ENCODE data around the gene HLA-C. TPM values are rescaled to one million over a fixed set of nuclear protein-coding genes. Genes with fewer than 3 reads are reported as not detected.

Gene HLA-C
- total RNA-seq, 2 experiments from 2014 or later, result 833 to 860 TPM

DNA sequence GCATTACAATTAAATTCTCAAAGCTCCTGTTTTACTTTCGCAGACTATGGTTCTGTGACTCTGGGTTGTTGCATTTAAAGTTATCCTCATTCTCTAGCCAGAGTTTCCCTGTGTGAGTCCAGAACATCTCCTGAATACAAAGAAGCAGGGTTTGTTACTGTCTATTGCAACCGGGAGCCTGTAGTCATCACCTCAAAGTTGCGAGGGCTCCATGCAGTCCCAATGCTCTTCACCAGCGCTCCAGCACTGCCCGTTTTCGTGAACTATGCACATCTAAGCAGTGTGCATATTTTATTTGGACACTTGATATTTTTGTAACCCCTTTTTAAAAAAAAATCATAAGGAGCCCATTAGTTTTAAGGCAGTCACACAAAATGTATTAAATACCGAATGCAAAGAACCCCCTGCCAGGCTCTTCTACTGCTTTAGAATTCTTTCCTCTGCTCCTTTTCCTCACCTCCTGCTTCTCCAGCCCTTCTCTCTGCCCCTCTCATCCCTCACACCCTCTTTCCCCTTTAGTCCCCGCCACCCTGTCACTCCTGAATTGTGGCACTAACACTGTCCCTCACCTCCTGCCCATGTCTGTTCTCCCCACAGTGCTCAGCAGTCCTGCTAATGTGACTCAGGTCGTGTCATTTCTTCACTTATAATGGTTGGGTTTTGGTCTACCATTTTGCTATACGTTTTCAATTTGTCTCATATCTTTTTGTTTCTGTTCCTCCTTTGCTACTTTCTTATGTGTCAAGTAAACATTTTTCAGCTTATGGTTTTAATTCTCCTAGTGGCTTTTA, 1.1 kb upstream of the HLA-C start:
- TF ChIP-seq, protein P1, sequence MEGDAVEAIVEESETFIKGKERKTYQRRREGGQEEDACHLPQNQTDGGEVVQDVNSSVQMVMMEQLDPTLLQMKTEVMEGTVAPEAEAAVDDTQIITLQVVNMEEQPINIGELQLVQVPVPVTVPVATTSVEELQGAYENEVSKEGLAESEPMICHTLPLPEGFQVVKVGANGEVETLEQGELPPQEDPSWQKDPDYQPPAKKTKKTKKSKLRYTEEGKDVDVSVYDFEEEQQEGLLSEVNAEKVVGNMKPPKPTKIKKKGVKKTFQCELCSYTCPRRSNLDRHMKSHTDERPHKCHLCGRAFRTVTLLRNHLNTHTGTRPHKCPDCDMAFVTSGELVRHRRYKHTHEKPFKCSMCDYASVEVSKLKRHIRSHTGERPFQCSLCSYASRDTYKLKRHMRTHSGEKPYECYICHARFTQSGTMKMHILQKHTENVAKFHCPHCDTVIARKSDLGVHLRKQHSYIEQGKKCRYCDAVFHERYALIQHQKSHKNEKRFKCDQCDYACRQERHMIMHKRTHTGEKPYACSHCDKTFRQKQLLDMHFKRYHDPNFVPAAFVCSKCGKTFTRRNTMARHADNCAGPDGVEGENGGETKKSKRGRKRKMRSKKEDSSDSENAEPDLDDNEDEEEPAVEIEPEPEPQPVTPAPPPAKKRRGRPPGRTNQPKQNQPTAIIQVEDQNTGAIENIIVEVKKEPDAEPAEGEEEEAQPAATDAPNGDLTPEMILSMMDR (IDR thresholded peaks at IDR 0.05), result no peak
- peaks cover 36% of the 10 kb centered on the region for H3K36me3 Mint-ChIP-seq (ENCODE audit: low read depth)
- no peaks in the 10 kb centered on the region for H3K9me3 Mint-ChIP-seq
- no peaks in the 10 kb centered on the region for H3K27me3 Mint-ChIP-seq
- ChIA-PET POLR2A (interaction anchor here (0.6 to 2.0 kb wide), 11 partner anchors 19 to 94 kb away, joined by 3 to 17 read pairs (median 4); no protein-coding TSS in a partner anchor), CTCF (interaction anchor here (0.6 to 2.0 kb wide), 7 partner anchors 75 to 790 kb away, joined by 3 to 7 read pairs (median 3); no protein-coding TSS in a partner anchor)
- intact Hi-C loops (cut with micrococcal nuclease), result loop anchor here (5.0 kb wide), 1 partner anchor 76 kb away; no protein-coding TSS in a partner anchor
- DNase-seq, result peak; percentile 47
- H3K4me1 Mint-ChIP-seq (ENCODE audit: low read depth), result peaks cover 33% of the 10 kb centered on the region
- ATAC-seq, result peak; percentile 29
- peak overlapping the region; percentile 99 for H3K27ac Mint-ChIP-seq
- peak overlapping the region; percentile 90 for H3K4me3 Mint-ChIP-seq

DNA sequence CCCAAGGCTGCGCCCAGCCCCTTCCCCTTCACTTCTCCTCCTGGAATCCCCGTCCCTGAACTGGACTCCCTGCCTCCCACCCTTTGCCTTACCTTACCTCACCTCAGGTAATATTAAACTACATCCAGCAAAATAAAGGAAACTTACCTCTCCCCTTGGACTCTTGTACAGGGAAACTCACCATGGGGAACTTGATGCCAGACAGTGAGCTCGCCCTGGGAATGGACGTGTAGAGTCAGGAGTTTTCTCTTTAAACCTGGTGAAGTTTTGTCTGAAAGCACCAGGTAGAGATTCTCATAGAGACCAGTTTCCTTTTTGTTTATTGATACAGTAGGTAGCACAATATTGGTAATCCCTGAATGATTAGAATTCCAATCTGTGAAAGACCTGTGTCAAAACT, 544 bp upstream of the HLA-C start:
- TF ChIP-seq, protein P1 (IDR thresholded peaks at IDR 0.05), result no peak
- ChIA-PET CTCF (interaction anchor here (0.6 to 2.0 kb wide), 6 partner anchors 74 to 789 kb away, joined by 3 to 7 read pairs (median 3); no protein-coding TSS in a partner anchor), POLR2A (interaction anchor here (0.6 to 2.0 kb wide), 10 partner anchors 19 to 94 kb away, joined by 3 to 17 read pairs (median 4); no protein-coding TSS in a partner anchor)
- H3K27ac Mint-ChIP-seq, result peak overlapping the region; percentile 99
- H3K36me3 Mint-ChIP-seq (ENCODE audit: low read depth), result peaks cover 42% of the 10 kb centered on the region
- H3K4me3 Mint-ChIP-seq, result peak overlapping the region; percentile 90
- H3K4me1 Mint-ChIP-seq (ENCODE audit: low read depth), result peaks cover 39% of the 10 kb centered on the region
- H3K27me3 Mint-ChIP-seq, result no peaks in the 10 kb centered on the region
- DNase-seq (peak; percentile 19), ATAC-seq (no peak)
- intact Hi-C loops (cut with micrococcal nuclease), result loop anchor here (5.0 kb wide), 1 partner anchor 75 kb away; no protein-coding TSS in a partner anchor
- H3K9me3 Mint-ChIP-seq, result no peaks in the 10 kb centered on the region

- DNase-seq (peak; percentile 66), ATAC-seq (peak; percentile 32)
- Mint-ChIP-seq H3K9me3 (no peaks in the 10 kb centered on the region), H3K4me1 (ENCODE audit: low read depth) (peaks cover 42% of the 10 kb centered on the region), H3K27ac (peak overlapping the region; percentile 99), H3K4me3 (peak overlapping the region; percentile 90), H3K27me3 (no peaks in the 10 kb centered on the region), H3K36me3 (ENCODE audit: low read depth) (peaks cover 42% of the 10 kb centered on the region)
- TF ChIP-seq, protein P1 (IDR thresholded peaks at IDR 0.05), result no peak
- ChIA-PET POLR2A (interaction anchor here (0.7 to 1.6 kb wide), 4 partner anchors 68 to 87 kb away, joined by 3 to 52 read pairs (median 4); no protein-coding TSS in a partner anchor), CTCF (no interaction called here)
- intact Hi-C loops (cut with micrococcal nuclease), result loop anchor here (5.0 kb wide), 1 partner anchor 74 kb away; no protein-coding TSS in a partner anchor
Measured at GRCh38 chr6:31270788-31271640, 878 bp downstream of the HLA-C start.

- peaks cover 36% of the 10 kb centered on the region for H3K4me1 Mint-ChIP-seq (ENCODE audit: low read depth)
Measured at GRCh38 chr6:31268836-31269235, 3.1 kb downstream of the HLA-C start.

More at GRCh38 chr6:31268836-31269235, 3.1 kb downstream of the HLA-C start:
- ChIA-PET CTCF (interaction anchor here (0.9 to 1.7 kb wide), 2 partner anchors 16 to 98 kb away, joined by 3 to 7 read pairs; no protein-coding TSS in a partner anchor), POLR2A (interaction anchor here (1.1 to 2.8 kb wide), 6 partner anchors 63 to 98 kb away, joined by 3 to 48 read pairs (median 5); no protein-coding TSS in a partner anchor)
- ATAC-seq, result no peak
- H3K27ac Mint-ChIP-seq, result peak overlapping the region; percentile 75
- DNase-seq, result no peak
- peak overlapping the region; percentile 90 for H3K4me3 Mint-ChIP-seq
- H3K9me3 Mint-ChIP-seq, result peaks cover 4% of the 10 kb centered on the region
- intact Hi-C loops (cut with micrococcal nuclease), result no loop called here
- peaks cover 42% of the 10 kb centered on the region for H3K36me3 Mint-ChIP-seq (ENCODE audit: low read depth)
- H3K27me3 Mint-ChIP-seq, result no peaks in the 10 kb centered on the region
- TF ChIP-seq, protein P1 (IDR thresholded peaks at IDR 0.05), result no peak
